ENCODE data around the gene MAP1LC3B. TPM values are rescaled to one million over a fixed set of nuclear protein-coding genes. Genes with fewer than 3 reads are reported as not detected.

Gene MAP1LC3B
- polyA plus RNA-seq, 3 donors from 2014 or later: 175 to 297 (median 190) TPM

DNA sequence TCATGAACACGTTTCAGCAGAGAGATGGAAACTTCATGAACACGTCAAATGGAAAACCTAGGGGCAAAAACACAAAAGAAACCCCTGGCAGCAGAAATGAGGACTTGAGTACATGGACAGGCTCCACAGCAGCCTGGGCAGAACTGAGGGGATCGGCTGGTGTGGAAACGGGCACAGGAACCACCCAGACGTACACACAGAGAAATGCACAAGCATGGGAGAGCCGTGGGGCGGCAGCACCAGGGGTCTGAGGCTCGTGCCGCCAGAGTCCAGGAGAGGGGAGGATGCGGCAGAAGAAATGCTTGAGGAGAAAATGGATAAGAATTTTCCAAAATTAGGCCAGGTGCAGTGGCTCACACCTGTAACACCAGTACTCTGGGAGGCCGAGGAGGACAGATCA is 30.0 kb downstream of the MAP1LC3B start:
- no peaks in the 10 kb centered on the region for H3K9me3 Mint-ChIP-seq
- H3K27me3 Mint-ChIP-seq (ENCODE audit: low read depth in 3 of 3): no peaks in the 10 kb centered on the region
- peaks cover 11 to 23% (median 20%) of the 10 kb centered on the region in 3 donors for H3K36me3 Mint-ChIP-seq
- peaks cover 0 to 4% of the 10 kb centered on the region in 2 donors for H3K4me1 Mint-ChIP-seq
- no peak overlapping the region for H3K4me3 Mint-ChIP-seq
- no peak overlapping the region for H3K27ac Mint-ChIP-seq
- no peak for DNase-seq

DNA sequence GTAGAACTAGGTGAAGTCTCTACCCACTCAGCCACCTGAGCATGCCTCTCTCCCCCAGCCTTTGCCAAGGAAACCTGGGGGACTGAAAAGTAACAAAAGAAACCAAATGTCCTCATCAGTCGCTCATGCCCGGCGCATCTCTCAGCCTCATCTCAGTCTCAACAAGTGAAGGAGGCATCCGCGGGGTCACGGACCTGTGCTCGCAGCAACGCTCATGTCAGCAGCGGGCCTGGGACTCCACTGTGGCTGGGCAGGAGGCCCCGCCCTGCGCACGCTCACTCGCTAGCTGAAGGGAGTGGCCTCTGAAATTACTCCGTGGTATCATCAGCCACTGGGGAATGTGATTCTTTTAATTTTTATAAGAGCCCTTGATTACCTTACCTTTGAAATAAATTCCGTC is 31.3 kb downstream of the MAP1LC3B start:
- no peak overlapping the region for H3K4me3 Mint-ChIP-seq
- H3K4me1 Mint-ChIP-seq: peaks cover 0 to 4% of the 10 kb centered on the region in 2 donors
- H3K27me3 Mint-ChIP-seq (ENCODE audit: low read depth in 3 of 3): no peaks in the 10 kb centered on the region
- no peaks in the 10 kb centered on the region for H3K9me3 Mint-ChIP-seq
- H3K36me3 Mint-ChIP-seq: peaks cover 11 to 20% (median 14%) of the 10 kb centered on the region in 3 donors
- no peak for DNase-seq
- no peak overlapping the region for H3K27ac Mint-ChIP-seq

DNA sequence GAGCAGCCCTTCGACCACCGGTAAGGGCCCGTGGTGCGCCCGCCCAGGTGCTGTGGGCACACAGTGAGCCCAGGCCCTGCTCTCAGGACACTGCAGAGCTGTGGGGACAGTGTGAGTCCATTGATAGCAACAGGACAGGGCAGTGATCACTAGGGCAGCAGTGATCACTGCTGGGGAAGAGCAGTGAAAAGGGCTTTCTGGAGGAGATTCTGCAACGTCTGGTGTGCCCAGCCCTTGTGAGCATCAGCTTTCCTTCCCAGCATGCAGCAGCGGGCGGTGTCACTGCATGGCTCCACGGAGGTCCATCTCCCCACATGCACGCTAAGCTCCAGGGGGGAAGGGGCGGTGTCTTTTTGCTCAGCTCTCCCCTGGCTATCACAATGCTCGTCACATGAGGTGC is 32.1 kb downstream of the MAP1LC3B start:
- DNase-seq: no peak
- no peaks in the 10 kb centered on the region for H3K9me3 Mint-ChIP-seq
- peaks cover 11 to 20% (median 14%) of the 10 kb centered on the region in 3 donors for H3K36me3 Mint-ChIP-seq
- peaks cover 0 to 4% of the 10 kb centered on the region in 2 donors for H3K4me1 Mint-ChIP-seq
- H3K27ac Mint-ChIP-seq: no peak overlapping the region
- no peaks in the 10 kb centered on the region for H3K27me3 Mint-ChIP-seq (ENCODE audit: low read depth in 3 of 3)
- no peak overlapping the region for H3K4me3 Mint-ChIP-seq

DNA sequence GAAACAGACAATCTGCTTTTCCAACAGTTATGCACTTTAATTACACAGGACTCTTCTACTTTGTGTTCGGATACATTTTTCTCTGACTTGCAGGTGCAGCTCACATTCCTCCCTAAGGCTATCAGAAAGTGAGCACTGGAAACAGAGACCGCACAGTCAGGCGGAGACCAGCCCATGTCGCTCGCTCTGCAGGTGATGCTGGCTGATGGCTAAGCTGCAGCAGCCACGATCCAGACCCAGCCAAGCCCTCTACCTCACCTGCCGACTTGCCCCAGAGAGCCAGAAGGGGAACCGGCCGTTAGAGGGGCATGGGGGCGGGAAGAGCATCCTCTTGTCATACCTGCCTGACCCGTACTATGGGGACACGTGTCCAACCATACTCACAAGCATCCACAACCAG is 33.8 kb downstream of the MAP1LC3B start:
- DNase-seq: no peak
- Mint-ChIP-seq H3K27ac (no peak overlapping the region), H3K9me3 (no peaks in the 10 kb centered on the region), H3K4me3 (no peak overlapping the region), H3K36me3 (peaks cover 10 to 21% (median 14%) of the 10 kb centered on the region in 3 donors), H3K4me1 (peaks cover 0 to 4% of the 10 kb centered on the region in 2 donors), H3K27me3 (ENCODE audit: low read depth in 3 of 3) (peaks cover 0 to 1% (median under 1%) of the 10 kb centered on the region in 3 donors)

DNA sequence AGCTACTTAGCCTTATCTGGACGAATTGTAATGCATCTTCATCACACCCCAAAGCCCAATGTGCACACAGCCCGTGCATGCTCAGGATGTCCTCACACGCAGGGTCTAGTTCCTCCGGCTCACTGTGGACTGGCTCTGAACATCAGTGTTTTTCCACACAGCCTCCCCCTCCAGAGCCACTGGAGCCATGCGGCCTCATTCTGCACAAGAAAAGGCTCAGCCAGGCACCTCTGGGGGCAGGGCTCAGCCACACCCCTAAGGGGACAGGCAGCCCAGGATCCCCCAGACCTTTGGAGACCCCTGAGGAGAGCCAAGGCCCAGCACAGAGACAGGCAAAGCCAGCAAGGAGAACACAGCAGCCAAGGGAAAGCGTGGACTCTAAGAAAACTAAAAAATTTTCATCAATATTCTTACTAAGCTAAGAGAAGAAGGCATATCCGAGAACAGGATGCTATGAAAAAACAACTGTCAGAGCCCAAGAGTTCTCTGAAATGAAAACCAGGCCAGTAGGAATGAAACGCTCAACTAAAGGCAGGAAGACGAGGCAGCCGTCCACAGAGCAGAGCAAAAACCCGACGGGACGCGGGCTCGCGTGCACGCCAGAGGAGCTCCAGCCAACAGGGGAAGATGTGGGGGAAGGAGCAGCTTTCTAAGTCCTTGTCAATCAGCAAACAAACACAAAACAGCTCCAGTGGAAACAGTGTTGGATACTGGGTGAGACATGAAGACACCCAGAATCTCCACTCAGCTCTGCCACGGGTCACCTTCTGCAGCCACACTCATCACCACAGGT is 34.5 kb downstream of the MAP1LC3B start:
- DNase-seq: no peak
- Mint-ChIP-seq H3K4me1 (peaks cover 0 to 4% of the 10 kb centered on the region in 2 donors), H3K36me3 (peaks cover 10 to 19% (median 14%) of the 10 kb centered on the region in 3 donors), H3K9me3 (no peaks in the 10 kb centered on the region), H3K27me3 (ENCODE audit: low read depth in 3 of 3) (peaks cover 0 to 2% (median 1%) of the 10 kb centered on the region in 3 donors), H3K27ac (no peak overlapping the region), H3K4me3 (no peak overlapping the region)

DNA sequence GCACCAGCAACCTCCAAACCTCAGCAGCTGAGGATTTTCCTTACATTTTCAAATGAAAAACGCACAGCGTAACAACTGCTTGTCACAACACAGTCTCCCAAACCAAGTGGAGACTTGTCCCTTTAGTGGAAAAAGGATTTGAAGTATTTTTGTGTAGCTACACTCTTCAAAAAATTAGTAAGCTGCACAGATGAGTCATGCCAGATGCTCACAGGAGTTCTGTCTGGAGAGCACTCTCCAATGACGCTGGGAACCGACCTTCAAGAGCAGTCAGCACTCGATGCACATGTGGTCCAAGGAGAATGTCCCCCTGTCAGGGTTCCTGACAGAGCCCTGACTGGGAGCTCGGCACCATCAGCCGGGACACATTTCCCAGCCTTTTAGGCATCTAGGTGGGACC is 39.8 kb downstream of the MAP1LC3B start:
- H3K27me3 Mint-ChIP-seq (ENCODE audit: low read depth in 3 of 3): peaks cover 0 to 7% (median 2%) of the 10 kb centered on the region in 3 donors
- DNase-seq: no peak
- no peak overlapping the region for H3K4me3 Mint-ChIP-seq
- H3K4me1 Mint-ChIP-seq: peaks cover 20 to 26% of the 10 kb centered on the region in 2 donors
- no peaks in the 10 kb centered on the region for H3K9me3 Mint-ChIP-seq
- no peak overlapping the region for H3K27ac Mint-ChIP-seq
- H3K36me3 Mint-ChIP-seq: peaks cover 0 to 10% (median 3%) of the 10 kb centered on the region in 3 donors

DNA sequence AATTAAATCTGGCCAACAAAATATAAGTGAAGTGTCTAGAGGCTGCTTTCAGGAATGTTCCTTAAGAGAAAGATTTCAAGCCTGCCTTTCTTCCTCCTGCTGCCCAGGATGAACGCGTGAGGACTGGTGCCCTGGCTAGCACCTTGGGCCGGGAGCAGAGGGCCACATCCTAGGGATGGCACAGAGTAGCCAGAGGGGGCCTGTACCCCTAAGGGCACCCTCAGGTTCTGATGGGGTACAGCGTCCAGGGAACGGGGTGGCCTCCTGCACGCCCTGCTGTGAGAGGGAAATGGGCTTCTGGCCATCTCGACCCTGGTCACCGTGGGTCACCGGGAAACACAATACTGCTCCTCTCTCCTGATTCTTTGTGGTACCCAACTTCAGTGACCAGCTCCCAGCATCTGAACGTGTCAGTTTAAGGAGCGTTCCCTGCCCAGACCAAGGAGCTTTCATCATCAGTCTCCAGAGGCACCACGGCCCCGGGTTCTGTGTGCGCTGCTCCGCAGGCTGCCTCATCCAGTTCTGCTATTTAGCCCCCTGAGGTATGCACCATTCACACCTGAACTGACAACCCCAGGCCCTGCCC is 40.3 kb downstream of the MAP1LC3B start:
- H3K27ac Mint-ChIP-seq: no peak overlapping the region
- H3K36me3 Mint-ChIP-seq: peaks cover 0 to 10% (median 3%) of the 10 kb centered on the region in 3 donors
- no peak for DNase-seq
- H3K9me3 Mint-ChIP-seq: no peaks in the 10 kb centered on the region
- H3K4me3 Mint-ChIP-seq: no peak overlapping the region
- peaks cover 21 to 28% of the 10 kb centered on the region in 2 donors for H3K4me1 Mint-ChIP-seq
- H3K27me3 Mint-ChIP-seq (ENCODE audit: low read depth in 3 of 3): peaks cover 0 to 7% (median 2%) of the 10 kb centered on the region in 3 donors

DNA sequence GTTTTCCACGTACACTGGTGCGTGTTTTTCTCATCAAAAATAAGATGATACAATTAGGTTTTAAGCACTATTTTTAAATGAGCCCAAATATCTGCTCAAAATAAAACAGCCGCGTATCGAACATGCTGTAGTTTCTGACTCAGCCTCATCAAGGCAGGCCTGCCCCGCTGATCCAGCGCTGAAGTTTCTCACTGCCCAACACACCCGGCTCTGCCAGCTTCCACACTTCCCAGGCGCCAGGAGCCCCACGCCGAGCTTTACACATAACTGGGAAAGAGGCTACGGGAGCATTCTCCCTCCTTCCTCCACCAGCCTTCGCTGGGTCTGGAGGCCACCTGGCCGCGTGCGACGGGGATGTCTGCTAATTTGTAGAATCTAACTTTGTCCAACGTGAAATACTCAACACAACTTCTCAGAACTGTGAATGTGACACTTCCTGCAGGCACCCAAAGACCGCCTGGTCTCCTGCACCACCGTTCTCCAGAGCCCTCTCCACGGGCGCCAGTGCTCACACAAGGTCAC is 42.1 kb downstream of the MAP1LC3B start:
- Mint-ChIP-seq H3K36me3 (peaks cover 0 to 10% (median 3%) of the 10 kb centered on the region in 3 donors), H3K4me3 (no peak overlapping the region), H3K4me1 (peaks cover 21 to 28% of the 10 kb centered on the region in 2 donors), H3K27me3 (ENCODE audit: low read depth in 3 of 3) (peaks cover 0 to 7% (median 2%) of the 10 kb centered on the region in 3 donors), H3K9me3 (no peaks in the 10 kb centered on the region), H3K27ac (no peak overlapping the region)
- DNase-seq: no peak

DNA sequence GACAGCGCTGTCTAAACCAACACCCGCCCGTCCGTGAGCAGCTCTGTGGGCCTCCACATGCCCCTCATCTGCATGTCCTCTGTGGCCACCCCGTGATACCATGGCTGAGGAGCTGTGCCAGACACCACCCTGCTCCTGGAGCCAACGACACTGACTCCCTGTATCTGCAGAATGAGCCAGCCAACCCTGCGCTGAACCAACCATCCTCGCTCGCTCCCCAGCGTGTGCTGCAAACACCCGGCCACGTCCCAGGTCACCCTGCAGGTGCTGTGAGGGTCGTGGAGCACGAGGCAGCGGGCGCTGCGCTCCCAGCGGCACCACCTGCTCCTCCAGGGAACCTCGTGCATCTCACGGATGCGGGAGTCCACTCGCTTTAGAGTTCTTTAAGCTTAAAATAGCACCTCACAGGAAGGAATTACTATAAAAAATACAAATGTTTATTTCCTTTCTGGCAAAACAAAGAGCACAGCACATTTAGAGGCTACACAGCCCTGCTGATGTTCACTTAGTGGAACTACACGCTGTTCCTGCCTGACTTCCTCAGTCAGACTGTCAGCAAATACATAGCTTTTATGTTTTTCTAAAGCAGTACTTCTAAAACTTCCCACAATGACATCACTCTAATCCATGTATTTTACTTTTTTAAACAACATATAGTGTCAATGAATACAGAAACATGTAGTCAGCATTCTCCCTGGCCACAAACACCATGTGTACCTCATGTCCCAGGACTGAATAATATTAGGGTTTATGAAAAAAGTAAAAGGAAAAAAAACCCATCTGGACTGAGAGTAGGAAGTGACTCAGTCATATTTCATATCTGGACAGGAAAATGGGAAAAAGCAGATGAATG is 43.5 kb downstream of the MAP1LC3B start:
- peak overlapping the region in 1 of 6 donors; percentile 71 for H3K27ac Mint-ChIP-seq

DNA sequence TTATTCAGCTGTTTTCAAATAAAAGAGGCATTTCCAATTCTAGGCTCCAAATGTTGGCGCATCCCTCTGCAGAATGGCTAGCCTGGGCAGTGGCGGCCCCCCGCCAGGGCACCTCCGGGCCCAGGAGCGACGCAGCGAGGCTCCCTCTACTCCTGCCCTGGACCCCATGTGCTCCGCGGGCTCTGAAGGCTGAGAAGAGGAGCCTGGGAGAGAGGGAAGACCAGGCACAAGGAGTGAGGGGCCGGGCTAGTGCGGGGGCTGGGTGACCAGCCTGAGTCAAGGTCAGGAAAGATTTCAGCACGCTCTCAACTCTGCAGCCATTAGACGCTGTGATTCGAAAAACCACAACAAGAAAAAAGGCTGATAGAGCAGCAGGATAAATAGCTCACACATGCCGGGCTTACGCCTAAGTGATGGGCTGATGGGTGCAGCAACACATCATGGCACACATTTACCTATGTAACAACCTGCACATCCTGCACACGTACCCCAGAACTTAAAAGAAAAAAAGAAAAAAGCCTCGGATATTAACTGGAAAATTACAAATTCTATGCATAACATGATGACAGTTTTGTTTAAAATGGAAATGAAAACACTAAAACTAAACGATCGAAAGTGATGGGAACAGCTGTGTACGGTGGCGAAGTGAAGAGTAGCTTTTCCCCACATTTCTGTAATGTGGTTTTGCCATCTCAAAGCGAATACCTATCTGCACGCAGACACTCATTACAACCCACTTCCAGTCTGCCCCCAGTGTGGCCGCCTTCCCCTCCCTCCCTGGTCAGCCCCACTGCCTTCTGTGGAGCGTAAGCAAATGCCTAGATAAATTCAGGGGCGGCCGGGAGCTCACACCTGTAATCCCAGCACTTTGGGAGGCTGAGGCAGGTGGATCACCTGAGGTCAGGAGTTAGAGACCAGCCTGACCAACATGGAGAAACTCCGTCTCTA is 44.4 kb downstream of the MAP1LC3B start:
- peak overlapping the region in 4 of 6 donors; percentile 11 to 21 (median 12) for H3K27ac Mint-ChIP-seq
- no peaks in the 10 kb centered on the region for H3K9me3 Mint-ChIP-seq
- peaks cover 21 to 28% of the 10 kb centered on the region in 2 donors for H3K4me1 Mint-ChIP-seq
- peaks cover 0 to 6% (median 0%) of the 10 kb centered on the region in 3 donors for H3K27me3 Mint-ChIP-seq (ENCODE audit: low read depth in 3 of 3)
- H3K4me3 Mint-ChIP-seq: peak overlapping the region; percentile 34 to 50 (median 49)
- peaks cover 0 to 5% (median 0%) of the 10 kb centered on the region in 3 donors for H3K36me3 Mint-ChIP-seq
- DNase-seq: peak in 1 of 3 donors; percentile 13

More for the DNA sequence above, 43.5 kb downstream of the MAP1LC3B start:
- Mint-ChIP-seq H3K9me3 (no peaks in the 10 kb centered on the region), H3K36me3 (peaks cover 0 to 4% (median 0%) of the 10 kb centered on the region in 3 donors), H3K4me3 (no peak overlapping the region), H3K27me3 (ENCODE audit: low read depth in 3 of 3) (peaks cover 0 to 7% (median 2%) of the 10 kb centered on the region in 3 donors), H3K4me1 (peaks cover 21 to 28% of the 10 kb centered on the region in 2 donors)
- no peak for DNase-seq

DNA sequence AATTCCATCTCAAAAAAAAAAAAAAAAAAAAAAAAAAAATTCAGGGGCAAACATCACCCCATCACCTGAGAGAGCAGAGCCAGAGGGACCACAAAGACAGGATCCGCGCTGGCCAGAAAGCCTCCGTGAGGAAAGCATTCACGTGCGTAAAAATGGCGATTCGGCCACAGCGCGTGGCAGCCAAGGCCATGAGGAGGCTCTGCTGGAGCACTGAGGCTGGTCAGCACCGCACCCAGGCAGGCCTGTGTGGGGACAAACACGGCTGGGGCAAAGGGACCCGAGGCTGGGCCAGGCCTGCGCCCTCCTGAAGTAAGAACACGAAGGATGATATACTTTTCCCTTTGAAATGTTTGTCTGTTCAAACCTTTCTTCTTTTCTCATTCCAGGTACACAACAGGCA is 45.2 kb downstream of the MAP1LC3B start:
- Mint-ChIP-seq H3K4me3 (no peak overlapping the region), H3K9me3 (no peaks in the 10 kb centered on the region), H3K4me1 (peaks cover 21 to 28% of the 10 kb centered on the region in 2 donors), H3K27me3 (ENCODE audit: low read depth in 3 of 3) (peaks cover 0 to 6% (median 0%) of the 10 kb centered on the region in 3 donors), H3K27ac (no peak overlapping the region), H3K36me3 (peaks cover 0 to 8% (median 0%) of the 10 kb centered on the region in 3 donors)
- no peak for DNase-seq

DNA sequence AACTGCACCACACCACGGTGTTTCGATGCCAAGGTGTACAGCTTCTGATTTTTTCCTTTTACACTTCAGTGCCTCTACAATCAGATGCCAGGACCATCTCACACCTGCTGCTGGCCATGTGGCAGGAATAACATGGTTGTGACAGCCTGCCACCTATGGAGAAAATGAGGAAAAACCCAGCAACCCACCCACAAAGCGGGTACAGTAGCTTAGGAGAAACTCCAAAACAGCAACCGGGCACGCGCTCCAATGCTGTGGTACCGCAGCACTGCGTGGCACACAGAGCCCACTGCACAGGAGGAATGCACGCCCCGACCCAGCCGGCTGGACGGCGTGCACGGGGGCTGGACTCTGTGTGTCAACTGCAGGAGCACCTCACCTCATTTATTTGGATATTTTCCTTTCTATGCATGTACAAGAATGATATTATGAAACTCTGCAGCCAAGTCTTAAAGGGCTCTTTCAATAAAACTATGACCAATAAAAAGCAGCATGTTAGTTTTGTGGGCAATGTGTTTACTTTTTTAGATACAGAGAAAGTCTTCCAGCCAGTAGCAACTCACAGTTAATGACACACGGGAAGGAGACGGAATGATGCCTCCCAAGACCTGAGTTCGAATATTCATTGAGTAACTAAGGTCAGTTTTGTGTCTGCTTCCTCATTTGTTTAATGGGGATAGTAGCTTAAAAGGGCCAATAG is 45.9 kb downstream of the MAP1LC3B start:
- DNase-seq: no peak
- Mint-ChIP-seq H3K27ac (peak overlapping the region in 1 of 6 donors; percentile 28), H3K4me1 (peaks cover 21 to 30% of the 10 kb centered on the region in 2 donors), H3K36me3 (peaks cover 3 to 10% (median 4%) of the 10 kb centered on the region in 3 donors), H3K4me3 (no peak overlapping the region), H3K9me3 (no peaks in the 10 kb centered on the region), H3K27me3 (ENCODE audit: low read depth in 3 of 3) (peaks cover 0 to 4% (median 0%) of the 10 kb centered on the region in 3 donors)

All from immature natural killer cell (primary cell).